ENCODE data around the gene IPPK.

GRCh38 chr9:92603100-92603499, 66.8 kb downstream of the IPPK start:
- TF ChIP-seq YY1 (tag by site-specific recombination; IDR thresholded peaks at IDR 0.05): no peak
- no peak for TF ChIP-seq ZNF580 (tag by site-specific recombination; IDR thresholded peaks at IDR 0.05)
- TF ChIP-seq ZNF274 (IDR thresholded peaks at IDR 0.05; ENCODE audit: low read length): no peak
- TF ChIP-seq ZNF274 (tag by site-specific recombination; IDR thresholded peaks at IDR 0.05; ENCODE audit: borderline replicate concordance): no peak
- no peak for TF ChIP-seq CTCF (tag by site-specific recombination; IDR thresholded peaks at IDR 0.05)
- TF ChIP-seq ZNF133 (tag by site-specific recombination; IDR thresholded peaks at IDR 0.05): no peak
- no peak for TF ChIP-seq KLF8 (tag by site-specific recombination; IDR thresholded peaks at IDR 0.05)

Measured in HEK293 (cell line).